Adipocyte (in vitro differentiated cells): ENCODE data around the gene APEH.

ENCODE experiments used
- DNase-seq: peaks from one replicate; pipeline ENCODE4 v3.0.0-alpha.2; 2015; ENCODE audit warnings: low read depth
- H3K27me3 ChIP-seq: replicated peaks from 2 replicates; pipeline ENCODE4 v1.7.0; 2013; ENCODE audit warnings: mild to moderate bottlenecking, low read length, moderate library complexity; ENCODE audit not compliant: control insufficient read depth, insufficient read depth
- H3K36me3 ChIP-seq: 2 replicates; pipeline ENCODE4 v1.7.0; 2013; ENCODE audit warnings: low read length, mild to moderate bottlenecking, moderate library complexity; ENCODE audit not compliant: control insufficient read depth, insufficient read depth, severe bottlenecking
- H3K4me1 ChIP-seq: 2 replicates; pipeline ENCODE4 v1.7.0; 2013; ENCODE audit warnings: mild to moderate bottlenecking, low read length, moderate library complexity; ENCODE audit not compliant: control insufficient read depth, insufficient read depth
- H3K4me3 ChIP-seq: 2 replicates; pipeline ENCODE4 v1.7.0; 2013; ENCODE audit warnings: mild to moderate bottlenecking, low read length, moderate library complexity
- H3K9ac ChIP-seq: 2 replicates; pipeline ENCODE4 v1.7.0; 2013; ENCODE audit warnings: mild to moderate bottlenecking, low read length, moderate library complexity
- H3K9me3 ChIP-seq: 2 replicates; pipeline ENCODE4 v1.7.0; 2013; ENCODE audit warnings: mild to moderate bottlenecking, low read length, moderate library complexity; ENCODE audit not compliant: control insufficient read depth

Gene APEH

DNA sequence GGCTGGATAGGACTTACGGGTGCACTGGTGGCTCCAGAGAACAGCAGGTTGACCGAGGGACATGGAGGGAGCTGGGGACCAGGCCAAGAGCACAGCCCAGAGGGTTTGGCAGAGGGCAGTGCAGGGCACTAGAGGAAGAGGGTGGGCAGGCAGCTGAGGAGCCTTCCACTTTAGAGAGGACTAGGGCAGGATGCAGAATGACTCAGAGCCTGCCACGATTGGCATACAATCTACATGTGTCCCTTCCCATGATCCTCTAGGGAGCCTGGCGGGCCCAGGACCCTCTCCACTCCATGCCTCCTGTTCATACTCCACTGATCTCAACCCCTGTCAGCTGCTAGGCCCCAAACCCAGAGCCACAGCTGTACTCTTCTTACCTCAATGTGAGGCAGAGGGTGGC is 14.4 kb upstream of the APEH start:
- Histone ChIP-seq H3K36me3 (no peaks in the 10 kb centered on the region), H3K4me1 (no peaks in the 10 kb centered on the region), H3K9ac (no peak overlapping the region), H3K27me3 (peaks cover 57% of the 10 kb centered on the region), H3K9me3 (no peaks in the 10 kb centered on the region), H3K4me3 (no peak overlapping the region)
- no peak for DNase-seq

DNA sequence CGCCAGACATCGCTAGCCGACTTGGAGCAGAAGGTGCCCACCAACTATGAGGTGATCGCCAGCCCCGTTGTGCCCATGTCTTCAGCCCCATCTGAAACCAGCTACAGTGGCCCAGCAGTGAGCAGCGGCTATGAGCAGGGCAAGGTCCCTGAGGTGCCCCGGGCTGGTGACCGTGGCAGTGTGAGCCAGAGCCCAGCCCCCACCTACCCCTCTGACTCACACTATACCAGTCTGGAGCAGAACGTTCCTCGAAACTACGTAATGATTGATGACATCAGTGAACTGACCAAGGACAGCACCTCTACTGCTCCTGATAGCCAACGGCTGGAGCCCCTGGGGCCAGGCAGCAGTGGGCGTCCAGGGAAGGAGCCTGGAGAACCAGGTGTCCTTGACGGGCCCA is 12.9 kb upstream of the APEH start:
- Histone ChIP-seq H3K4me1 (no peaks in the 10 kb centered on the region), H3K9me3 (no peaks in the 10 kb centered on the region), H3K4me3 (no peak overlapping the region), H3K9ac (no peak overlapping the region), H3K36me3 (no peaks in the 10 kb centered on the region), H3K27me3 (peaks cover 44% of the 10 kb centered on the region)
- no peak for DNase-seq

DNA sequence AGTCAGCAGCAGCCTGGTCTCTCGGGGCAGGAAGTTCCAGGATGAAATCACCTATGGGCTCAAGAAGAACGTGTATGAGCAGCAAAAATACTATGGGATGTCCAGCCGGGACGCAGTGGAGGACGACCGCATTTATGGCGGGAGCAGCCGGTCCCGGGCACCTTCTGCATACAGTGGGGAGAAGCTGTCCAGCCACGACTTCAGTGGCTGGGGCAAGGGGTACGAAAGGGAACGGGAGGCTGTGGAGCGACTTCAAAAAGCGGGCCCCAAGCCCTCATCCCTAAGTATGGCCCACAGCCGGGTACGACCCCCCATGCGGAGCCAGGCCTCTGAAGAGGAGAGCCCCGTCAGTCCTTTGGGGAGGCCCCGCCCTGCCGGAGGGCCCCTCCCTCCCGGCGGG is 12.1 kb upstream of the APEH start:
- DNase-seq: no peak
- no peaks in the 10 kb centered on the region for H3K36me3 ChIP-seq
- peaks cover 39% of the 10 kb centered on the region for H3K27me3 ChIP-seq
- no peak overlapping the region for H3K9ac ChIP-seq
- H3K4me3 ChIP-seq: no peak overlapping the region
- H3K4me1 ChIP-seq: peaks cover 3% of the 10 kb centered on the region
- H3K9me3 ChIP-seq: no peaks in the 10 kb centered on the region

DNA sequence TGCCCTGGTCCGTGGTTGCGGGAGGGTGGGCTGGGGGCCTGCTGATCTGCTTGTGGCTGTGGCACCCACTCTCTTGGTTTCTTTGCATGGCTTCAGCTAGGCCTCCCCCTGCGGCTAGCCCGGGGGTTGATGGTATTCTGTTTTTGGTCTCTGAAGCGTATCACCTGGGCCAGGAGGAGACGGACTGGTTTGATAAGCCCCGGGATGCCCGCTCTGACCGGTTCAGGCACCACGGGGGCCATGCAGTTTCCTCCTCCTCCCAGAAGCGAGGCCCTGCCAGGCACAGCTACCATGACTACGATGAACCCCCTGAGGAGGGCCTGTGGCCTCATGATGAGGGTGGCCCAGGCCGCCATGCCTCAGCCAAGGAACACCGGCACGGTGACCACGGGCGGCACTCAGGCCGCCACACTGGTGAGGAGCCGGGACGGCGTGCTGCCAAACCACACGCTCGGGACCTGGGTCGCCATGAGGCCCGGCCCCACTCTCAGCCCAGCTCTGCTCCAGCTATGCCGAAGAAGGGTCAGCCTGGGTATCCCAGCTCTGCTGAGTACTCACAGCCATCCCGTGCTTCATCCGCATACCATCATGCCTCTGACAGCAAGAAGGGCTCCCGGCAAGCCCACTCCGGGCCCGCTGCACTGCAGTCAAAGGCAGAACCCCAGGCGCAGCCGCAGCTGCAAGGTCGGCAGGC is 11.3 kb upstream of the APEH start:
- H3K4me3 ChIP-seq: no peak overlapping the region
- H3K9ac ChIP-seq: no peak overlapping the region
- peaks cover 37% of the 10 kb centered on the region for H3K27me3 ChIP-seq
- H3K9me3 ChIP-seq: no peaks in the 10 kb centered on the region
- DNase-seq: no peak
- H3K36me3 ChIP-seq: no peaks in the 10 kb centered on the region
- peaks cover 5% of the 10 kb centered on the region for H3K4me1 ChIP-seq

DNA sequence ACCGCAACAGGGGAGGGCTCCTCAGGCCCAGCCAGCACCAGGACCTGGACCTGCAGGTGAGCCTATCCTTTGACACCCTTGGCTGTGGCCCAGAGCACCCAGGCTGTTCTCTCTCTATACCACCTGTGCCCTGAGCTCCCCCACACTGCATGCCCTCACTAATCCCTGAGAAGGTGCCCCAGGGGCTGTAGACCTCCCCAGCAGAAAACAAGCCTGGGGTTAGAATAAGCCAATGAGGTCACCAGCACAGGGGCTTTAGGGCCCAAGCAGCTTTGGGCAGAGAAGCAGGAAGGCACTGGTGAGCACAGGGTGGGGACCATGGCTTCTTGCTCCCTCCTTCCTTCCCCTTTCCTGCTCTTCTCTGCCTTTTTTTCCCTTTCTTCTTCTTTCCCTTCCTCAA is 10.3 kb upstream of the APEH start:
- Histone ChIP-seq H3K4me1 (peaks cover 13% of the 10 kb centered on the region), H3K9ac (no peak overlapping the region), H3K9me3 (no peaks in the 10 kb centered on the region), H3K4me3 (no peak overlapping the region), H3K27me3 (peaks cover 29% of the 10 kb centered on the region), H3K36me3 (no peaks in the 10 kb centered on the region)
- no peak for DNase-seq

DNA sequence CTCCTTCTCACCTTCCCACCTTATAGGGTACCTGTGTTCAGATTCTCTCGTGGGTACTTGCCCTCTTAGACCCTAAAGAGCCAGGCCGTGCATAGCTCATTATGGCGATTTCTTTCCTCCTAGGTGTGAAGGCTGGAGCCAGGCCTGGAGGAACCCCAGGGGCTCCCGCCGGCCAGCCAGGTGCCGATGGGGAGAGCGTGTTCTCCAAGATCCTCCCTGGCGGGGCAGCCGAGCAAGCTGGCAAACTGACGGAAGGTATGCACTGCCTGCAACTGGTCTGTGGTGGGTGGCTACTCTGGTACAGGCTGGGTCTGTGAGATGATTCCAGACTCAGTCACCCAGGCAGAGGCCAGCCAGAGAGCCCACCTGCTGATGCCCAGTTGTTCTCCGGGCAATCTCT is 9.9 kb upstream of the APEH start:
- Histone ChIP-seq H3K4me3 (no peak overlapping the region), H3K9ac (no peak overlapping the region), H3K9me3 (no peaks in the 10 kb centered on the region), H3K27me3 (peaks cover 25% of the 10 kb centered on the region), H3K4me1 (peaks cover 18% of the 10 kb centered on the region), H3K36me3 (no peaks in the 10 kb centered on the region)
- DNase-seq: no peak

DNA sequence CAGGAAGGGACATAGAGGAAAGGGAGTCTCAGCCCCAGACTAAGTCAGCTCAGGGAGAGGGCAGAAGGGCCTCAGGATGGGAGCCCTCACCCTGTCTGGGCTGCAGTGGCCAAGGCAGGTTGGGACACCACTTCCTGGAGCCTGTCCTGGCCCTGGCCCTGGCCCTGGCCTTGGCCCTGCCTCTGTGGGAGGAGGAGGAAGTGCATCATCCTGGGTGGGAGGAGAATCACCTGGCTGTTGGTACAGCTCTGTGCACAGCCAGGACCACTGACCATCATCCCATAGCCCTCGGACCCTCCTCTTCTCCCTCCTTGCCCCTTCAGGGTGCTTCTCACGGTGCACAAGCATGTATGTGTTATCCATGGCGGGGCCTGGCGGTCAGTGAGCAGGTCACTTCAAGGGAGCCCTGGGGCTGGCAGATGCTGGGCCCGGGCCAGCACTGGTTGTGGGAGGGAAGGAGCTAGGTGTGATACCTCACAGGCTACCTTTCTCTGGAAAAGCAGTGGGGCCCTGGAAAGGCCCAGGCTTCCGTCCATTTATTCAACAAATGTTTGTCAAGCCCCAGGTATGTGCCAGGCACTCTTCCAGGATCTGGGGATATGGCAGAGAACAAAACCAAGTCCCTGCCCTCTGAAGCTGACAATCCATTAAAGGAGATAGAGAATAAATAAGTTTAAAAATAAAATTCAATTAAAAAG is 8.2 kb upstream of the APEH start:
- no peaks in the 10 kb centered on the region for H3K9me3 ChIP-seq
- H3K36me3 ChIP-seq: no peaks in the 10 kb centered on the region
- H3K4me3 ChIP-seq: no peak overlapping the region
- no peak overlapping the region for H3K9ac ChIP-seq
- H3K27me3 ChIP-seq: peaks cover 18% of the 10 kb centered on the region
- H3K4me1 ChIP-seq: peaks cover 23% of the 10 kb centered on the region
- no peak for DNase-seq

DNA sequence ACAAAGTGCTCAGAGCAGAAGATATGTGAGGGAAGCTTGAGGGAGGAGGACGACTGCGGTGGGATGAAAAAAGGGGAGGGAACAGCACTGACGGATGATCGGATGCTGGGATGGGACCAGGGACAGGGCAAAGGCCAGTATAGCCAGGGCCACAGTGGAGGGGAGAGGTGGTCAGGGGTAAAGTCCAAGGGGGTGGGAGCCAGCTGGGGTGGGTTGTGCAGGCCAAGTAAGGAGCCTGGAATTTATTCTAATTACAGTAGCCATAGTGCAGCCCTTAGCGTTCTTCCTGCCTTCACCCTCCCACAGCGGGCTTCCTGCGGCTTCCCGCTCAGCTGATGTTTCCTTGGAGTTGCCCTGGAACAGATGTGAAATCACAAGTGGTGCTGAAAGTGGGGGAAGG is 7.6 kb upstream of the APEH start:
- Histone ChIP-seq H3K4me3 (no peak overlapping the region), H3K36me3 (no peaks in the 10 kb centered on the region), H3K9ac (no peak overlapping the region), H3K9me3 (no peaks in the 10 kb centered on the region), H3K4me1 (peaks cover 23% of the 10 kb centered on the region), H3K27me3 (peaks cover 18% of the 10 kb centered on the region)
- DNase-seq: no peak

DNA sequence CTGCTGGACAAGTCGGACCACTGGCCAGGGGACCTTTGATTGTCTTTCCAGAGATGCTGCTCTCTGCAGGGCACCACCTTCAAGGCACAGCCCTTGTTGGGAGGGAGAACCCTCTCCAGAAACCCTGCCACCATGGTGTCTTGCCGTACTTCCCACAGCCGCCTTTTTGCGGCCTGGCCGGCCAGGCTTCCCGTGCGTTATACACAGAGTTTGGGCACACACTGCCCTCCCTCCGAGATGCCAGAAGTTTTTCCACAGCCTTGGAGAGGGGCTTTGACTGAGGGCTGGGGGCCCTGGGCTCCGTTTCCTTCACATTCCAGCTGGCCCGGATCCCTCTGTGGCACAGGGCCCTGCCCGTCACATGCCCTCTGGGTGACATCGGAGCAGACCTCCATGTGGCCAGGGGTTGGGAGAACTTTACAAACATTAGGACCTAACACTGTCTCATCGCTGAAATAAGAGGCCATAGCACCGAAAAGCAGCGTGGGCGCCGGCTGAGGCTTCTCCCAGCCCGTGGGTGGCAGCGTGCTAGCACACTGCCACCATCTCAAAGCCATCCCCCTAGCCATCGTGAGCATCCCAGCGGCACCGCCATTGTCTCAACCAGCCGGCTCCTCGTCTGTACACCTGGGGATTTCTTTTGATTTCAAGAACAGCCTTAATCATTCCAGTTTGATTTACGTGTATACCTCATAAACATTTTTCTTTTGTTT is 6.3 kb upstream of the APEH start:
- H3K9ac ChIP-seq: no peak overlapping the region
- peaks cover 23% of the 10 kb centered on the region for H3K4me1 ChIP-seq
- H3K9me3 ChIP-seq: no peaks in the 10 kb centered on the region
- DNase-seq: no peak
- H3K4me3 ChIP-seq: no peak overlapping the region
- H3K27me3 ChIP-seq: peaks cover 15% of the 10 kb centered on the region
- no peaks in the 10 kb centered on the region for H3K36me3 ChIP-seq

DNA sequence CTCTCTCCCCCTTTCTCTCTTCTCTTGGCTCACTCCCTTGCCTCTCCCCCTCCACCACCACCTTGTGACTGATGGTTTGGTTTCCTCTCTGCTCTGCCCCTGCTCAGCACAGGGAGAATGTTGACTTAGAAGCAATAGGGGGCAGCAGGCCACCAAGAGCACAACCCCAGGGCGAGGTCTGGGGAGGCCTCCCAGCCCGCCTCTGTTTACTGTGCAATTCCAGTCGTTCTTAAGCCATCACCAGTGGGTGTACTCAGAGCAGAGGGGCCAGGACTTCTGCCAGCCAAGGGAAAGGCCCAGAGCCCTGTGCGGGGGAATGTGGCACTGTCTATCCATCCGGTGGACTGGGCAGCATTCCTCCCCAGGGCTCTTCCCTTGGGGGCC is 5.7 kb upstream of the APEH start:
- no peak overlapping the region for H3K4me3 ChIP-seq
- H3K36me3 ChIP-seq: no peaks in the 10 kb centered on the region
- H3K9me3 ChIP-seq: no peaks in the 10 kb centered on the region
- no peak for DNase-seq
- no peak overlapping the region for H3K9ac ChIP-seq
- peaks cover 13% of the 10 kb centered on the region for H3K27me3 ChIP-seq
- peaks cover 27% of the 10 kb centered on the region for H3K4me1 ChIP-seq

DNA sequence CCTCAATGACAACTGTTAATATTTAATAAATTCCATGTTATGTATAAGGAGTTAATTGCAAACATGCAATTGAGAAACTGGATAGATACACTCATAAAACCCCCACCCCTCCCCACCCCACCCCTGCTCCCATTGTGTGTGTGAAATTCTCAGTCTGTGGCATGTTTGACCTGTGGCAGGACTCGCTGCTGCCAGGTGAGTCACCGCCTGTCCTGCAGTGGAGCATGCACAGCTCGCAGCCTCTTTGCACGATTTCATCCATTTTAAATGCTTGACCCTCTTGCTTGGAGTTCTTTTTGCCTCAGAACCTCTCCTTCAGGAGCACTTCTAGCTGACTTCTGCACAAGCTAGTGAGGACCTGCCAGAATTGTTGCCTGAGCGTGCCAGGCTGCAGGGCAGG is 5.3 kb upstream of the APEH start:
- DNase-seq: peak; percentile 9
- H3K27me3 ChIP-seq: peaks cover 9% of the 10 kb centered on the region
- H3K4me1 ChIP-seq: peaks cover 28% of the 10 kb centered on the region
- no peaks in the 10 kb centered on the region for H3K36me3 ChIP-seq
- peak overlapping the region; percentile 5 for H3K9ac ChIP-seq
- H3K4me3 ChIP-seq: no peak overlapping the region
- H3K9me3 ChIP-seq: no peaks in the 10 kb centered on the region
